ENCODE measurements around the gene EIF4A2. TPM values are rescaled to one million over a fixed set of nuclear protein-coding genes. Genes with fewer than 3 reads are reported as not detected.

The EIF4A2 gene
- total and polyA plus RNA-seq, 9 of the 15 experiments (the other 6 are each of a cell fraction or from before 2014, with no cell fraction given): 307 to 754 (median 435) TPM

- TF ChIP-seq TFAP4 (CRISPR knock-in tag; IDR thresholded peaks at IDR 0.05; ENCODE audit: borderline replicate concordance): peak; percentile 37; the same call in 1 of the 2 replicates
- no peak for TF ChIP-seq HDAC2 (IDR thresholded peaks at IDR 0.05)
- ATAC-seq (peak; percentile 76), FAIRE-seq (no peak), DNase-seq (ENCODE audit: extremely low read depth in 1 of 4, low spot score in 3 of 4) (peak in 1 of 4 experiments; percentile 36)
- ChIA-PET POLR2A (interaction anchor here (1.8 kb wide), 1 partner anchor 25 kb away, joined by 9 read pairs; the partner anchor contains the start of gene EIF4A2), CTCF (ENCODE audit: low intra/inter-chr PET ratio) (no interaction called here)
- Histone ChIP-seq H3K4me2 (ENCODE audit: insufficient read depth, low read length) (no peak overlapping the region; the same call in 1 of the 2 replicates), H4K20me1 (replicated peaks; ENCODE audit: control insufficient read depth, insufficient read depth, low read length) (no peaks in the 10 kb centered on the region), H3K4me3 (no peak overlapping the region), H3K79me2 (ENCODE audit: control insufficient read depth, insufficient read depth, low read length) (no peaks in the 10 kb centered on the region), H2AFZ (ENCODE audit: low read depth, low read length) (no peak overlapping the region), H3K9me1 (ENCODE audit: control insufficient read depth, insufficient read depth, low read length) (no peaks in the 10 kb centered on the region), H3K4me1 (replicated peaks in 1 of 2; ENCODE audit: control insufficient read depth in 2 of 2, insufficient read depth in 2 of 2, low read length in 2 of 2) (peaks cover 0 to 2% of the 10 kb centered on the region in 2 experiments; a peak in 2 of 5 replicates), H3K27me3 (ENCODE audit: control insufficient read depth in 2 of 2, insufficient read depth in 2 of 2, low read length in 2 of 2) (peaks cover 2 to 10% of the 10 kb centered on the region in 2 experiments; a peak in 3 of 5 replicates), H3K36me3 (ENCODE audit: control insufficient read depth, insufficient read depth, low read length) (no peaks in the 10 kb centered on the region), H3K27ac (ENCODE audit: extremely low read depth, low read depth, low read length) (no peak overlapping the region), H3K9me3 (replicated peaks; ENCODE audit: control insufficient read depth, insufficient read depth, low read depth, low read length) (no peaks in the 10 kb centered on the region), H3K9ac (ENCODE audit: insufficient read depth in 1 of 2, low read depth in 2 of 2, low read length in 2 of 2) (no peak overlapping the region)
- BruUV-seq (replicated peaks): no TSS peak
- intact Hi-C loops (cut with micrococcal nuclease) (loop anchor here (5.0 kb wide), 1 partner anchor 63 kb away; no protein-coding TSS in a partner anchor), in situ Hi-C loops (cut with MboI) (loop anchor here (10.0 kb wide), 1 partner anchor 145 kb away; the partner anchor contains the start of gene AHSG)
- 23% methylated on average over 11 of the region's 11 CpGs for WGBS (ENCODE audit: insufficient coverage, low coverage, missing lambda C conversion rate)
Measured at GRCh38 chr3:186759231-186759930, 24.0 kb upstream of the EIF4A2 start.

Data from K562 (cell line).